Osteoblast (primary cell): ENCODE data around the gene CCNG1. TPM values are rescaled to one million over a fixed set of nuclear protein-coding genes. Genes with fewer than 3 reads are reported as not detected.
"Not testable (repeated sequence)": the region's sequence is repeated elsewhere in the genome, so short reads cannot be mapped to it uniquely, and the experiment has no call there.

Source experiments
- DNase-seq: peaks from one replicate; pipeline ENCODE4 v3.0.0; 2011; ENCODE audit warnings: low spot score, mixed read lengths; ENCODE audit not compliant: insufficient read length; ENCODE audit errors: missing footprints
- H2AFZ ChIP-seq: 2 replicates; pipeline ENCODE4 v1.6.0; 2011; ENCODE audit warnings: mild to moderate bottlenecking, low read length
- H3K27ac ChIP-seq: 2 replicates; pipeline ENCODE4 v1.5.1; 2011; ENCODE audit warnings: mild to moderate bottlenecking, low read depth, low read length, moderate library complexity
- H3K27me3 ChIP-seq: 2 replicates; pipeline ENCODE4 v1.6.0; 2012; ENCODE audit warnings: mild to moderate bottlenecking, control low read depth, inconsistent platforms, low read length, moderate library complexity; ENCODE audit not compliant: insufficient read depth
- H3K36me3 ChIP-seq: 2 replicates; pipeline ENCODE4 v1.5.1; 2011; ENCODE audit warnings: mild to moderate bottlenecking, low read length, control low read depth, moderate library complexity; ENCODE audit not compliant: insufficient read depth
- H3K4me1 ChIP-seq: 2 replicates; pipeline ENCODE4 v1.5.1; 2011; ENCODE audit warnings: mild to moderate bottlenecking, low read length, control low read depth, moderate library complexity; ENCODE audit not compliant: insufficient read depth
- H3K4me2 ChIP-seq: 2 replicates; pipeline ENCODE4 v1.6.0; 2011; ENCODE audit warnings: mild to moderate bottlenecking, low read length; ENCODE audit not compliant: insufficient read depth
- H3K4me3 ChIP-seq: fragments of 200-600 bp; sonication (generic); 3 replicates; pipeline ENCODE4 v1.5.1; 2012; ENCODE audit warnings: mild to moderate bottlenecking, low read length, inconsistent platforms; ENCODE audit not compliant: insufficient read depth
- H3K79me2 ChIP-seq: 2 replicates; pipeline ENCODE4 v1.6.0; 2012; ENCODE audit warnings: mild to moderate bottlenecking, low read length, control low read depth, inconsistent platforms; ENCODE audit not compliant: insufficient read depth
- H3K9me3 ChIP-seq: 2 replicates; pipeline ENCODE4 v1.5.1; 2011; ENCODE audit warnings: low read depth, low read length, control low read depth
- H4K20me1 ChIP-seq: 2 replicates; pipeline ENCODE4 v1.6.0; 2012; ENCODE audit warnings: mild to moderate bottlenecking, low read length, control low read depth; ENCODE audit not compliant: insufficient read depth
- CTCF ChIP-seq: IDR thresholded peaks from 2 replicates; pipeline ENCODE4 v1.5.1; 2011; ENCODE audit warnings: mild to moderate bottlenecking, low read depth, low read length, moderate library complexity; ENCODE audit errors: extremely low read depth
- total RNA-seq: library from RNA; depleted of rRNA; stranded (reverse); fragments of >200 nt; gene quantifications from 2 replicates; pipeline ENCODE4 v1.2.3, GENCODE V29; 2012

The CCNG1 gene
- total RNA-seq, result 455 and 469 TPM in 2 replicates

- H3K36me3 ChIP-seq, result peaks cover 27% of the 10 kb centered on the region
- H3K79me2 ChIP-seq, result peaks cover 40% of the 10 kb centered on the region
- no peaks in the 10 kb centered on the region for H3K9me3 ChIP-seq
- peaks cover 27% of the 10 kb centered on the region for H3K4me1 ChIP-seq
- H4K20me1 ChIP-seq, result peaks cover 28% of the 10 kb centered on the region
- H3K27me3 ChIP-seq, result no peaks in the 10 kb centered on the region
- H3K27ac ChIP-seq, result peak within 1 kb of the TSS; percentile 85
- peak; percentile 97 for DNase-seq
- peak within 1 kb of the TSS; percentile 93 for H3K4me2 ChIP-seq
- H3K4me3 ChIP-seq, result peak within 1 kb of the TSS; percentile 99
- TF ChIP-seq CTCF, result no peak
- H2AFZ ChIP-seq, result peak within 1 kb of the TSS; percentile 90
These were observed at the start of gene CCNG1 for GRCh38 chr5:163437309-163438182. TSS of gene CCNG1 (plus strand) at chr5:163437595. CDS start at chr5:163439257, 1,662 bp downstream.

GRCh38 chr5:163395792-163396191, 41.6 kb upstream of the CCNG1 start:
- Histone ChIP-seq H2AFZ (no peak overlapping the region), H3K79me2 (no peaks in the 10 kb centered on the region), H3K27ac (no peak overlapping the region), H4K20me1 (no peaks in the 10 kb centered on the region), H3K4me2 (no peak overlapping the region), H3K4me1 (no peaks in the 10 kb centered on the region), H3K4me3 (no peak overlapping the region), H3K27me3 (no peaks in the 10 kb centered on the region), H3K9me3 (no peaks in the 10 kb centered on the region), H3K36me3 (no peaks in the 10 kb centered on the region)
- no peak for DNase-seq
- no peak for TF ChIP-seq CTCF

GRCh38 chr5:163396818-163397340, 40.5 kb upstream of the CCNG1 start:
- DNase-seq, H4K20me1 ChIP-seq, H3K27ac ChIP-seq, H3K27me3 ChIP-seq, H3K4me2 ChIP-seq, H3K9me3 ChIP-seq, H3K4me1 ChIP-seq, H3K36me3 ChIP-seq, H3K4me3 ChIP-seq, H2AFZ ChIP-seq, H3K79me2 ChIP-seq: not testable (repeated sequence)

GRCh38 chr5:163397354-163397753, 40.0 kb upstream of the CCNG1 start:
- H3K4me3 ChIP-seq, result no peak overlapping the region
- no peaks in the 10 kb centered on the region for H3K9me3 ChIP-seq
- H3K4me2 ChIP-seq, result no peak overlapping the region
- no peaks in the 10 kb centered on the region for H3K27me3 ChIP-seq
- H3K4me1 ChIP-seq, result no peaks in the 10 kb centered on the region
- H3K27ac ChIP-seq, result no peak overlapping the region
- TF ChIP-seq CTCF, result no peak
- H3K36me3 ChIP-seq, result no peaks in the 10 kb centered on the region
- H4K20me1 ChIP-seq, result no peaks in the 10 kb centered on the region
- no peak for DNase-seq
- H3K79me2 ChIP-seq, result no peaks in the 10 kb centered on the region
- H2AFZ ChIP-seq, result no peak overlapping the region
